ENCODE data around the gene ADA.

Gene ADA

GRCh38 chr20:44643596-44644229 is 7.8 kb downstream of the ADA start:
- no peak for DNase-seq

- no peak for DNase-seq
Observed at GRCh38 chr20:44643154-44643519, 8.4 kb downstream of the ADA start.

- peak; percentile 42 for DNase-seq
Observed at GRCh38 chr20:44642203-44643153, 9.0 kb downstream of the ADA start.

DNA sequence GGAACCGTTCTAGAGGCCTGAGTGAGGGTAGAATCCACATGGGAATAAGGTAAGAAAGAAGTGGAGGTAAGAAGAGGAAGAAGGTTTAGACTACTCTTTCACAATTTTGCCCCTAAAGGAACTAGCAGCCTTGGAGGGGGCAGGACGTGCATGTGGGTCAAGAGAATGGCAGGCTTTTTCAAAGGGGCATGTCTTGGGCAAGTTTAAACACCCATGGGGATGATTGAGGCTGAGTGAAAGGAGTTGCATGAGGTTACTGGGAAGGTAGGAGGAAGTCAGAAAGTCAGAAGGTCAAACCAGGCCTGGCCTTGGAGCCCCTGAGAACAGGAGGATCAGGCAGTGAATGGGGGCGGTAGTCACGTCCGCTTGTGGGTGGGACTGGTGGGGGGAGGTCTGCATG is 10.2 kb downstream of the ADA start:
- no peak for DNase-seq

GRCh38 chr20:44640522-44640921 is 11.0 kb downstream of the ADA start:
- DNase-seq = no peak

DNA sequence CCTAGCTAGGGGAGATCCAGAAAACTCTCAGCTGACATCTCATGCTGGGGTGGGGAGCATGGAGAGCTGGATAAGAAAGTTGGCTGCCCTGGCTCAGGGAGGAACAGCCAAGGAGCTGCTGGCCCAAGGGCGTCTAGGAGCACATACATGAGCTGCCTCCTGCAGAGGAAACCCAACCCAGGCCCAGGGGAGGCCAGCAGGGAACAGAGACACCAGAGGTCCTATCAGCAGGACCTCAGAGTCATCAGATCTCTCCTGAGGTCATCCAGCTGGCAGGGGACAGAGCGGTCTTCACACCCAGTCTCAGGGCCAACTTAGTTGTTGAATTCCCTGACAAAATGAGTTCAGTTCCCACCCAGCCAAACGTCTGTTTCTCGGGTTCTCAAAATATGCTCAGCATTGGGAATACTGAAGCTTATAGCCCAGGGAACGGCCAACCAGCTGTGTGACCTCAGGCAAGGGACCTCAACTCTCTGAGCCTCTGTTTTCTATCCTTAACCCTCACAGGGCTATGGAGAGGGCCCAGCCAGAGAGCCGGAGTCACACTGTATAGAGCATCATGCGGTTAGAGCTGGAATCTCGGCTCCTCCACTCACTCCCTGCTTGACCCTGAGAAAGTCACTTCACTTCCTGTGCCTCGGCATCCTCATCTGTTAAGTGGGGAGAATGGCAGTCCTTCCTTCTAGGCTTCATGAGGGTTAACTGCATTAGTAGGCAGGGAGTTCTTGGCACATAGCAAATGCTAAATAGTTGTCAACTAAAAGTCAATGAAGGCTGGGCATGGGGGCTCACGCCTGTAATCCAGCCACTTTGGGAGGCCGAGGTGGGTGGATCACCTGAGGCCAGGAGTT is 13.8 kb downstream of the ADA start:
- DNase-seq = no peak

- no peak for DNase-seq
Observed at GRCh38 chr20:44637042-44637441, 14.5 kb downstream of the ADA start.

GRCh38 chr20:44635877-44636276 is 15.6 kb downstream of the ADA start:
- DNase-seq = no peak

- DNase-seq = no peak
Observed at GRCh38 chr20:44633872-44634600, 17.5 kb downstream of the ADA start.

GRCh38 chr20:44633187-44633810 is 18.2 kb downstream of the ADA start:
- DNase-seq = no peak

GRCh38 chr20:44632103-44632752 is 19.3 kb downstream of the ADA start:
- DNase-seq = no peak

DNA sequence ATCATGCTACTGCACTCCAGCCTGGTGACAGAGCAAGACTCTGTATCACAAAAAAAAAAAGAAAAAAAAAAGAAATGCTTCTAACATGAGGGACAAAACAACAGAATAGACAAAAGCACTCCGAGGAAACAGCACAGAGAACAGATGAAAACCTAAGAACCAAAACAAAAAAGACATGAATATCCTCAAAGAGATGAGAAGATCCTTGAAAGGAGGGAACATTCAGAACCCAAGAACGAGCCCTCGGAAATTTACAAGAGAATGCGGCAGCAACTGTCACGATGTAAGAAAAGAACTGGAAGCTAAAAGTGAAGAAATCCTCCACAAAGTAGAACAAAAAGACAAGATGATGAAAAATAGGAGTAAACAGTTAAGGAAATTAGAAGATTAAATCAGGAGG is 21.2 kb downstream of the ADA start:
- no peak for DNase-seq

GRCh38 chr20:44629542-44629941 is 22.0 kb downstream of the ADA start:
- DNase-seq = no peak

DNA sequence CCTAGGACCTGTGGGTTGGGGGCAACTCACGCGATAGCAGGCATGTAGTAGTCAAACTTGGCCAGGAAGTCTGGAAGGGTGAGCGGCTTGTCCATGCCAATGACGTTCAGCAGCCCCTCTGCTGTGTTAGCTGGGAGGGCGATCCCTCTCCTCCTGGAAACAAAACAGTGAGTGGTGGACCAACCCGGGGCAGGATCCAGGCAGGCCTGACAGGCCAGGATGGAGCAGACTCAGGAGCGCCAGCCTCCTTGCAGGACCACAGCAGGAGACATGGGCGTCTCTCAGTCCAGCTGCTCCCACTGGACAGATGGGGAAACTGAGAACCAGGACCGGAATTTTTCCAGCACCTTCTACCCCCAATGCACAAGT is 22.5 kb downstream of the ADA start:
- no peak for DNase-seq

DNA sequence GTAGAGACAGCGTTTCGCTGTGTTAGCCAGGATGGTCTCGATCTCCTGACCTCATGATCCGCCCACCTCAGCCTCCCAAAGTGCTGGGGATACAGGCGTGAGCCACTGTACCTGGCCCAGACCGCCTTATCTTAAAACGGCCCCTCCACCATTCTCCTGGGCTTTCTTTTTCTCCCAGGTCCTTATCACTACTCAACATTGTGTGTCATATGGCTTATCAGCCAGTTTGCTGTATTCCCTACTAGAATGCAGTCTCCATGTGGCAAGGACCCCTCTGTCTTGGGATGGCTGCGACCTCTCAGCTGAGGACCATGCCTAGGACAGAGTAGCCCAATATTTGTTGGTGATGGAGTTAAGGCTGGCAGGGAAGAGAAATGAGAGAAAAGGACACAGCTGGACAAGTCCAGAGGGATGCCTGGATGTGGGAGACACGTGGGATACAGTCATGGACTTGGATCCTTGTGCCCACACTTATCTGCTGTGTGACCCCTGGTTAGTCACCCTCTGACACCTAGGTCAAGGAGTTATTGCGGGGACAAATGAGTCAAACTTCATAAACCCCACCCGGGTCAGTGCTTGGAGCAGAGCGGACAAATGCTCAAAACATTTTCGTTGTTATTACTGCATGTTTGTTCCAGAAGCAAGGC is 24.0 kb downstream of the ADA start:
- no peak for DNase-seq

- no peak for DNase-seq
Observed at GRCh38 chr20:44626278-44626677, 25.2 kb downstream of the ADA start.

DNA sequence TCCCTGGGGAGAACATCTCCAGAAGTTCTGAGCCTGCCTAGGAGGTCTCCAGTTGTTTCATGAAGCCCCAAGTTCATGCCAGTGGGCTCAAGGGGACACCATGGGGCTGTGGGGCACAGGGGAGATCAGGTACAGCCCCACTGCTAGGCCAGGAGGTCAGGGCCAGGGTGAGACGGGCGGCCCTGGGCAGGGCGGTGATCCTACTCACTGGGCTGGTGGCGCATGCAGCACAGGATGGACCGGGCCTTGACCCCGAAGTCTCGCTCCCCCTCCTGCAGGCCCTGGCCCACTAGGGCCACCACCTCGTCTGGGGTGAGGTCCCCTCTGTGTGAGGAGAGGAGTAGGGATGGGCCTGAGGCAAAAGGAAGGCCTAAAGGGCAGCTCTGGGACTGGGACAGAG is 26.1 kb downstream of the ADA start:
- DNase-seq = no peak

GRCh38 chr20:44624743-44625271 is 26.7 kb downstream of the ADA start:
- DNase-seq = no peak

DNA sequence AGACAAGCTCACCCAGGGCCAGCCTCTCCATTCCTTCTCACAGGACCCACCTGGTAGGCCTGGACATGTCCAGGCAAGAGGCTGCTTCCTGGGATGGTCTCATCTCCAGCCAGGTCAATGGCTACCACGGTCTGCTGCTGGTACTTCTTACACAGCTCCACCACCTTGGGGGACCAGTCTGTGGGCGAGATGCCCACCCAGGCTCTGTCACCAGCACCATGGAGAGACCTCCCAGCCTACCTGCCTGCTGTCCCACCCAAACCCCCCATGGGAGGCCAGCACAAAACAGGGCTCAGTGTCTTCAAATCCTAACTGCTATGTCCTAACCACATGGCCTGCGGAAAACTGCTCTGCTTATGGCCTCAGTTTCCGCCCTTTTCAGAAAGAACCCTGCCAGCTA is 27.3 kb downstream of the ADA start:
- DNase-seq = no peak

DNA sequence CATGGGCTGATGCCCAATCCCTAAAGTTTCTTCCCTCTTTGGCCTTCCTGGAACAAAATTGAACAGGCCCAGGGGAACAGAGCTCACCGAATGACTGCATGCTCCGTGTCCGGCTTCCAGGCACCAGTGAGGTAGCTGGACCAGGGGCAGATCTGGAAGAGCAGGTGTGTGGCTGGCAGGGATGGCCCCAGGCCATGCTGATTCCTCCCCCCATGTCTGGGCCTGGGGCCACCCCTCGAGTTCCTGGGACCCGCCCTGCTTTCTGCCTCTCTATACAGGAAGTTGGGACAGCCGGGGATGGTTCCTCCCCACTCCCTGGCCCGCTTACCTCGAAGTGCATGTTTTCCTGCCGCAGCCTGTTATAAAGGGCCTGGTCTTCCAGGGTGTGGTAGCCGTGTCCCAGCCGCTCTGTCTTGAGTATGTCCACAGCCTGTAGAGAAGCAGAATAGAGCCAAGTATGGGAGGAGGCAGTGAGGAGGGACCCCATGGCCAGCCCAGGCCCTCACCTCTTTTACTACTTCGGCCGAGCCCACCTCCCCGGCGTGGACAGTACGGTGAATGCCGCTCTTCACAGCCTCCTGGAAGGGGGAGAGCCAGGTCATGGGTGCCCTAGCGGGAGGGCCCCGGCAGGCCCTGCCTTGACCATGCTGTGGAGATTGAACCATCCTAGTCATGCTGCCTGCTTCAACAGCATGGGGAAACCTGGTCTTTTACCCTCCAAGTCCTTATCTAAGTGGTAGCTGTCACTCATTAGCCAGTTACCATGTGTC is 28.8 kb downstream of the ADA start:
- no peak for DNase-seq
